Mesendoderm (in vitro differentiated cells): ENCODE results near the gene WNT4.

ENCODE experiments used
- DNase-seq: peaks from one replicate; pipeline ENCODE4 v3.0.0; 2013
- H2AK5ac ChIP-seq: 2 replicates; pipeline ENCODE4 v1.6.1; 2013; ENCODE audit warnings: low read length, inconsistent platforms
- H2BK120ac ChIP-seq: 2 replicates; pipeline ENCODE4 v1.6.1; 2013; ENCODE audit warnings: low read depth, mild to moderate bottlenecking, low read length, moderate library complexity, mixed read lengths
- H2BK15ac ChIP-seq: replicated peaks from 2 replicates; pipeline ENCODE4 v1.6.1; 2013; ENCODE audit warnings: low read depth, mild to moderate bottlenecking, moderate library complexity
- H2BK5ac ChIP-seq: 2 replicates; pipeline ENCODE4 v1.6.1; 2013; ENCODE audit warnings: low read length, inconsistent platforms
- H3K18ac ChIP-seq: 2 replicates; pipeline ENCODE4 v1.6.1; 2013; ENCODE audit warnings: mild to moderate bottlenecking, low read length, mixed read lengths
- H3K23ac ChIP-seq: one replicate; pipeline ENCODE4 v1.6.1; 2013; ENCODE audit warnings: low read length
- H3K27ac ChIP-seq: 2 replicates; pipeline ENCODE4 v1.5.1; 2013; ENCODE audit warnings: low read depth, mild to moderate bottlenecking, inconsistent platforms, low read length, moderate library complexity
- H3K27me3 ChIP-seq: 2 replicates; pipeline ENCODE4 v1.6.1; 2013; ENCODE audit warnings: low read length, control low read depth, mild to moderate bottlenecking, inconsistent platforms; ENCODE audit not compliant: insufficient read depth, poor library complexity
- H3K36me3 ChIP-seq: 2 replicates; pipeline ENCODE4 v1.6.1; 2013; ENCODE audit warnings: low read length, inconsistent platforms; ENCODE audit not compliant: control insufficient read depth, insufficient read depth
- H3K4ac ChIP-seq: one replicate; pipeline ENCODE4 v1.6.1; 2013; ENCODE audit warnings: low read depth, mild to moderate bottlenecking, low read length, moderate library complexity
- H3K4me1 ChIP-seq: 2 replicates; pipeline ENCODE4 v1.6.1; 2013; ENCODE audit warnings: low read depth, low read length, inconsistent platforms; ENCODE audit not compliant: control insufficient read depth
- H3K4me2 ChIP-seq: 2 replicates; pipeline ENCODE4 v1.6.1; 2013; ENCODE audit warnings: low read length
- H3K4me3 ChIP-seq: 2 replicates; pipeline ENCODE4 v1.5.1; 2013; ENCODE audit warnings: mild to moderate bottlenecking, low read length
- H3K56ac ChIP-seq: one replicate; pipeline ENCODE4 v1.6.1; 2013; ENCODE audit warnings: low read length
- H3K79me1 ChIP-seq: 2 replicates; pipeline ENCODE4 v1.6.1; 2013; ENCODE audit warnings: low read length, inconsistent platforms
- H3K79me2 ChIP-seq: 2 replicates; pipeline ENCODE4 v1.6.1; 2013; ENCODE audit warnings: mild to moderate bottlenecking, low read length; ENCODE audit not compliant: control insufficient read depth, insufficient read depth
- H3K9ac ChIP-seq: 2 replicates; pipeline ENCODE4 v1.6.1; 2013; ENCODE audit warnings: low read length, inconsistent platforms
- H4K5ac ChIP-seq: one replicate; pipeline ENCODE4 v1.6.1; 2013; ENCODE audit warnings: low read length
- H4K8ac ChIP-seq: one replicate; pipeline ENCODE4 v1.6.1; 2013; ENCODE audit warnings: low read depth, mild to moderate bottlenecking, control low read depth, low read length, moderate library complexity
- WGBS: extraction: QIAGEN DNeasy Blood & Tissue Kit; methylation state at CpG from one replicate; pipeline ENCODE4 v1.1.7; 2013; ENCODE audit warnings: low lambda C conversion rate, missing lambda C conversion rate; ENCODE audit not compliant: insufficient coverage; ENCODE audit errors: extremely low coverage; 5-methylcytosine and 5-hydroxymethylcytosine counted together

Gene WNT4

DNA sequence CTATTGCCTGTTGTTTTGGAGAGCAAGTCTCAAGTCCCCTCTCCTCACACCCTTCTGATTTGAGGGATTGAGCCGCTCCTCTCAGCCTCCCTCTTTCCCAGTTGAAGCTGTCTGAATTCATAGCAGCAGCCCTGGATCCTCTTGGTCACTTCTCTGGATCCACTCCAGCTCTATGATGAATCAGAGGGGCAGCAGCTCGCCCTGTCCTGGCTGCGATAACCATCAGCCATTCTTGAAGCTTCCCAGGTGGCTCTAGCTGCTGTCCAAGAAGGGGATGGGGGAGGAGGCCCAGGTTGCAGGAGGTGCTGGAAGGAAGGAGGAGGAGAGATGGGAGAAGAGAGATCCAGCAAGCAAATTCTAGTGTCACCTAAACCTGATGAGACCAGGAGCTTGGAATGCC lies 31.3 kb downstream of the WNT4 start:
- Histone ChIP-seq H3K36me3 (peaks cover 4% of the 10 kb centered on the region), H4K5ac (no peak overlapping the region), H3K79me1 (peaks cover 34% of the 10 kb centered on the region), H3K23ac (no peak overlapping the region), H3K56ac (no peak overlapping the region), H3K4ac (no peak overlapping the region), H3K9ac (no peak overlapping the region), H2AK5ac (no peak overlapping the region), H3K18ac (no peak overlapping the region), H3K27me3 (no peaks in the 10 kb centered on the region), H2BK15ac (no peak overlapping the region), H3K4me2 (no peak overlapping the region), H3K79me2 (peaks cover 3% of the 10 kb centered on the region), H2BK120ac (no peak overlapping the region), H3K4me1 (peaks cover 4% of the 10 kb centered on the region), H4K8ac (no peak overlapping the region), H3K4me3 (no peak overlapping the region), H3K27ac (no peak overlapping the region), H2BK5ac (no peak overlapping the region)
- no CpG with 5 or more reads among the region's 3 CpGs for WGBS
- no peak for DNase-seq

DNA sequence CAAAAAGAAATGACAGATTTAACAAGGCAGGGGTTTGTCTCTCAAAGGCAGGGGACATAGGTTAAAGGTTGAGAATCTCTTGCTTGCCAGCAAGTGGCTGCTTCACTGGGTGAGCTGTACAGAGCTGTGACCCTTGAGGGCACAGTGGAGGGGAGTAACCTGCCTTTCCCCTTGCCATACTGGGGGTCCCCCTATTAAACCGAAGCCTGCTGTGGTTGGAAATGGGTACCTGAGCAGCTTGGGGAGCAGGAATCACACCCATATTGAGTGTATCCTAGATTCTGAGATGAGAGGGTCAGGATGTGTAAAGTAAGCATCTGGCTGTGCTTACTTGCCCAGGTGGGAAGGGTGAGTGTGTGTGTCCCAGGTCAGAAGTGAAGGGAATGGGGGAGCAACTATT lies 31.8 kb downstream of the WNT4 start:
- H4K8ac ChIP-seq: no peak overlapping the region
- H3K27ac ChIP-seq: no peak overlapping the region
- H3K56ac ChIP-seq: no peak overlapping the region
- no peak overlapping the region for H3K9ac ChIP-seq
- no peak for DNase-seq
- no peak overlapping the region for H4K5ac ChIP-seq
- WGBS: no CpG with 5 or more reads among the region's 1 CpG
- H3K79me1 ChIP-seq: peaks cover 40% of the 10 kb centered on the region
- peaks cover 4% of the 10 kb centered on the region for H3K4me1 ChIP-seq
- no peak overlapping the region for H2BK5ac ChIP-seq
- no peak overlapping the region for H3K4me2 ChIP-seq
- no peak overlapping the region for H2BK15ac ChIP-seq
- H3K4me3 ChIP-seq: no peak overlapping the region
- no peak overlapping the region for H3K23ac ChIP-seq
- no peak overlapping the region for H3K4ac ChIP-seq
- H3K27me3 ChIP-seq: no peaks in the 10 kb centered on the region
- no peak overlapping the region for H2BK120ac ChIP-seq
- H3K18ac ChIP-seq: no peak overlapping the region
- peaks cover 4% of the 10 kb centered on the region for H3K36me3 ChIP-seq
- H2AK5ac ChIP-seq: no peak overlapping the region
- peaks cover 8% of the 10 kb centered on the region for H3K79me2 ChIP-seq

DNA sequence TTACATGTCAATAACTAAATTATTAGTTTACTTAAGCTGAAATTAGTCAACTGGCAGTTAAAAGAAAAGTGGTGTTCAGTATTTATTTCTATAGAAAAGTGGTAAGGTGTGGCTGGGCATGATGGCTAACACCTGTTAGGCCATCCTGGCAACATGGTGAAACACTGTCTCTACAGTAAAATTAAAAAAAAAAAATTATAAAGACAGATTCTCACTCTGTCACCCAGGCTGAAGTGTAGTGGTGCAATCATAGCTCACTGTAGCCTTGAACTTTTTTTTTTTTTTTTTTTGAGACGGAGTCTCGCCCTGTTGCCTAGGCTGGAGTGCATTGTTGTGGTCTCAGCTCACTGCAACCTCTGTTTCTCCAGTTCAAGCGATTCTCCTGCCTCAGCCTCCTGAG lies 32.9 kb downstream of the WNT4 start:
- no peak overlapping the region for H3K23ac ChIP-seq
- H3K4me3 ChIP-seq: no peak overlapping the region
- no peak overlapping the region for H3K18ac ChIP-seq
- H4K8ac ChIP-seq: no peak overlapping the region
- no peak overlapping the region for H2BK120ac ChIP-seq
- H3K9ac ChIP-seq: no peak overlapping the region
- no peaks in the 10 kb centered on the region for H3K27me3 ChIP-seq
- H3K4me2 ChIP-seq: no peak overlapping the region
- DNase-seq: no peak
- no peak overlapping the region for H2AK5ac ChIP-seq
- no peak overlapping the region for H3K56ac ChIP-seq
- no peak overlapping the region for H3K27ac ChIP-seq
- peaks cover 4% of the 10 kb centered on the region for H3K4me1 ChIP-seq
- no CpG with 5 or more reads among the region's 3 CpGs for WGBS
- no peak overlapping the region for H3K4ac ChIP-seq
- H2BK5ac ChIP-seq: no peak overlapping the region
- no peak overlapping the region for H2BK15ac ChIP-seq
- peaks cover 9% of the 10 kb centered on the region for H3K79me2 ChIP-seq
- H3K36me3 ChIP-seq: peaks cover 4% of the 10 kb centered on the region
- H3K79me1 ChIP-seq: peaks cover 41% of the 10 kb centered on the region
- H4K5ac ChIP-seq: no peak overlapping the region

DNA sequence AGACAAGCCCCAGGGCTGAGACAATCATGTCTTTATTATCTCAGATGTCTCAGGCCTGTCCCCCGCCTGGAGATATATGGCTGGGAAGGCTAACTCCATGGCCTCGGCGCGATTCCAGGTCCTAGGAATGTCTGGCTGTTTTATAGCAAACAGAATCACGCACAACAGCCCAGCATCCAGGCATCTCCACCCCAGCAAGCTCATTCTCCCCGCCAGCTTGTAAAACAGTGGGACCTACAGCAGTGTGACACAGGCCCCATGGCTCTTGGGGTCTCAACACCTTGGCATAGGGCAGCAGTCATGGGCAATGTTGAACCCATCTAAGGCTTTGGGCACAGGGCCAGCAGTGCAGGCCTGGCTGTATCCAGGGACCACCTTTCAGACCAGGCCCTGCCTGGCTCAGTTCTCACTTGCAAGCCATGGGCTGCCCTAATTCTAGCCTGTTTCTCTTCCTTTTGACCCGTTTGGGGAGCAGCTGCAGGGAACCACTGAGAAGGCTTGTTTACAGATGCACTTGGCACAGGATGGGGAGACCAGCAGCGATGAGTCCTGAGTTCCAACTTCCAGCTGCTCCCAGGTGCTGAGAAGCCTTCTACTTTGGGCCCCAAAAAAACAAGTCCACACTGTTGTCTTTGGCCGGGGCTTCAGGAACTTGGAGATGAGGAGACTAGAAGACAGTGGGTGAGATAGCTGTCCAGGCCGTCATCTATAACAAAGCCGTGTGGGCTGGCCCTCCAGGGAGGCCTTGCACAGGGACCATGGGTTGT lies 34.4 kb downstream of the WNT4 start:
- WGBS: no CpG with 5 or more reads among the region's 11 CpGs
- H3K27me3 ChIP-seq: no peaks in the 10 kb centered on the region
- no peak for DNase-seq
- no peak overlapping the region for H3K4me3 ChIP-seq
- peaks cover 31% of the 10 kb centered on the region for H3K79me1 ChIP-seq
- H2BK15ac ChIP-seq: no peak overlapping the region
- H3K56ac ChIP-seq: no peak overlapping the region
- H3K9ac ChIP-seq: no peak overlapping the region
- H3K27ac ChIP-seq: no peak overlapping the region
- H2BK5ac ChIP-seq: no peak overlapping the region
- H3K79me2 ChIP-seq: peaks cover 9% of the 10 kb centered on the region
- no peak overlapping the region for H2BK120ac ChIP-seq
- H3K23ac ChIP-seq: no peak overlapping the region
- H3K4ac ChIP-seq: no peak overlapping the region
- no peak overlapping the region for H4K8ac ChIP-seq
- H3K4me1 ChIP-seq: no peaks in the 10 kb centered on the region
- no peak overlapping the region for H2AK5ac ChIP-seq
- H3K4me2 ChIP-seq: no peak overlapping the region
- H3K18ac ChIP-seq: no peak overlapping the region
- H3K36me3 ChIP-seq: peaks cover 2% of the 10 kb centered on the region
- no peak overlapping the region for H4K5ac ChIP-seq

DNA sequence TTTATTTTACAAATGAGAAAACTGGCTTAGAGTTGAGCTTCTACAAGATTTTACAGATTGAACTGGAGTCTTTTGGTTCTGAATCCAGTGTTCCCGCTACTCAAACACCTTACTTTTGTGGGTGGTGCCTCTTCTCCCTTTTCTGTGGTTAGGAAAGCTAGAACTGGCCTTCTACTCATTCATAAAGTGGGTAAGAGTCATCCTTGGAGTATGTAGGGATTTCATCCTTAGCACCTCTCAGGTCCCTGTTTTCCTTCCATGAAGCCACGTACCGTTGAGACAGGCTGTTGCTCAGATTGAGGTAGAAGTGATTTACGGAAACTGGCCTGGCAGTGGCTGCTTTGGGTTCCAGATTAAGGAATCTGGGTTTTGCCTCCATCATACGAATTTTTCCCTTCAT lies 35.8 kb downstream of the WNT4 start:
- no CpG with 5 or more reads among the region's 5 CpGs for WGBS
- Histone ChIP-seq H2BK5ac (no peak overlapping the region), H2AK5ac (no peak overlapping the region), H3K9ac (no peak overlapping the region), H4K8ac (no peak overlapping the region), H3K18ac (no peak overlapping the region), H3K23ac (no peak overlapping the region), H3K56ac (no peak overlapping the region), H2BK120ac (no peak overlapping the region), H3K36me3 (peaks cover 2% of the 10 kb centered on the region), H4K5ac (no peak overlapping the region), H2BK15ac (no peak overlapping the region), H3K79me1 (peaks cover 26% of the 10 kb centered on the region), H3K4me2 (no peak overlapping the region), H3K4ac (no peak overlapping the region), H3K79me2 (peaks cover 9% of the 10 kb centered on the region), H3K27ac (no peak overlapping the region), H3K4me3 (no peak overlapping the region), H3K27me3 (no peaks in the 10 kb centered on the region), H3K4me1 (no peaks in the 10 kb centered on the region)
- DNase-seq: no peak
